HEK293T (cell line): ENCODE data around the gene ITPKB.

Source experiments
- ARNT ChIP-seq: fragments of 450-650 bp; IDR thresholded peaks from 2 replicates; pipeline ENCODE4 v1.6.1; 2017; ENCODE audit warnings: mild to moderate bottlenecking
- BHLHE40 ChIP-seq: fragments of 450-650 bp; IDR thresholded peaks from 2 replicates; pipeline ENCODE4 v1.6.1; 2016; ENCODE audit warnings: mild to moderate bottlenecking, moderate library complexity, borderline replicate concordance
- FOXA1 ChIP-seq: fragments of 450-650 bp; IDR thresholded peaks from 2 replicates; pipeline ENCODE4 v1.6.1; 2016; ENCODE audit warnings: mild to moderate bottlenecking
- SUZ12 ChIP-seq: fragments of 450-650 bp; IDR thresholded peaks from 2 replicates; pipeline ENCODE4 v1.6.1; 2016; ENCODE audit warnings: mild to moderate bottlenecking
- TARDBP ChIP-seq: fragments of 450-650 bp; IDR thresholded peaks from 2 replicates; pipeline ENCODE4 v1.6.1; 2016
- TF ChIP-seq, protein P1 (sequence below): fragments of 450-650 bp; IDR thresholded peaks from 2 replicates; pipeline ENCODE4 v1.6.1; 2016

DNA sequence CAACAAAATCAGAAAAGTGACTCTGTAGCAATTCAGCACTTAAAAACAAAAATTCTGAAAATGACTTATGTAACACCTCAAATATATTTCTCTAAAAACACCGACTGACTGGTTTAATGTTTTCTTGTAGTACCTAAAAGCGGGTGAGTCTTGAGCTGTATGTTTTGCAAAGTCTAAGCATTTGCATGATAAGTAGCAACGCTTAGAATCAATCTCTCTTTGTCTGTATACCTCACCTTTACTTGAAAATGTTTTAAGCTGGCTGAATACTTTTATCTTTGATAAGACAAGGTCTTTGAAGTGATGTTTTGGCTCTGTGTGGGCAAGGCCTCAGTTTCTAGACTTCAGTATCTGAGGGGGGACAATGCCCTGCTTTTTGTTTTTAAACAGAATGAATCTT, 8.2 kb downstream of the ITPKB start:
- TF ChIP-seq TARDBP (no peak), ARNT (no peak), SUZ12 (no peak), FOXA1 (no peak), BHLHE40 (no peak)
- TF ChIP-seq, protein P1, sequence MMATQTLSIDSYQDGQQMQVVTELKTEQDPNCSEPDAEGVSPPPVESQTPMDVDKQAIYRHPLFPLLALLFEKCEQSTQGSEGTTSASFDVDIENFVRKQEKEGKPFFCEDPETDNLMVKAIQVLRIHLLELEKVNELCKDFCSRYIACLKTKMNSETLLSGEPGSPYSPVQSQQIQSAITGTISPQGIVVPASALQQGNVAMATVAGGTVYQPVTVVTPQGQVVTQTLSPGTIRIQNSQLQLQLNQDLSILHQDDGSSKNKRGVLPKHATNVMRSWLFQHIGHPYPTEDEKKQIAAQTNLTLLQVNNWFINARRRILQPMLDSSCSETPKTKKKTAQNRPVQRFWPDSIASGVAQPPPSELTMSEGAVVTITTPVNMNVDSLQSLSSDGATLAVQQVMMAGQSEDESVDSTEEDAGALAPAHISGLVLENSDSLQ = no peak
